ENCODE results near the gene MLLT10.
"Not testable (repeated sequence)": the region's sequence is repeated elsewhere in the genome, so short reads cannot be mapped to it uniquely, and the experiment has no call there.

GRCh38 chr10:21535976-21536375 lies 1.9 kb downstream of the MLLT10 start:
- TF ChIP-seq POLR2AphosphoS5 (IDR thresholded peaks at IDR 0.05; ENCODE audit: insufficient read depth, low read depth, low read length); CTCF (IDR thresholded peaks at IDR 0.05; ENCODE audit: extremely low read depth in 1 of 2, insufficient read depth in 1 of 2, low read depth in 1 of 2, low read length in 2 of 2); POLR2A (IDR thresholded peaks at IDR 0.05; ENCODE audit: low read depth, low read length); FOS (IDR thresholded peaks at IDR 0.05; ENCODE audit: borderline replicate concordance, insufficient read depth, low read length); MAX (IDR thresholded peaks at IDR 0.05; ENCODE audit: insufficient read depth, insufficient read length); EZH2 (IDR thresholded peaks at IDR 0.05; ENCODE audit: borderline replicate concordance, low read depth, low read length, severe bottlenecking); JUN (IDR thresholded peaks at IDR 0.05; ENCODE audit: borderline replicate concordance, insufficient read depth, insufficient read length, low read depth); MYC (IDR thresholded peaks at IDR 0.05; ENCODE audit: low read depth, low read length); GATA2 (IDR thresholded peaks at IDR 0.05; ENCODE audit: insufficient read depth, insufficient read length, low read depth, low read length): not testable (repeated sequence)

Data from endothelial cell of umbilical vein (primary cell).